Choroid plexus epithelial cell (primary cell): Measurements from ENCODE around the gene DNAH9.

Source experiments
- DNase-seq: peaks from one replicate; pipeline ENCODE4 v3.0.0-alpha.2; 2010; ENCODE audit warnings: low read depth
- H3K4me3 ChIP-seq: 2 replicates; pipeline ENCODE4 v1.5.1; 2011; ENCODE audit warnings: low read depth, mild to moderate bottlenecking, control low read depth, low read length, moderate library complexity
- CTCF ChIP-seq: conservative IDR thresholded peaks from 2 replicates; pipeline ENCODE4 v1.5.1; 2011; ENCODE audit warnings: low read depth, mild to moderate bottlenecking, control low read depth, inconsistent platforms, low read length, moderate library complexity

Gene DNAH9

DNA sequence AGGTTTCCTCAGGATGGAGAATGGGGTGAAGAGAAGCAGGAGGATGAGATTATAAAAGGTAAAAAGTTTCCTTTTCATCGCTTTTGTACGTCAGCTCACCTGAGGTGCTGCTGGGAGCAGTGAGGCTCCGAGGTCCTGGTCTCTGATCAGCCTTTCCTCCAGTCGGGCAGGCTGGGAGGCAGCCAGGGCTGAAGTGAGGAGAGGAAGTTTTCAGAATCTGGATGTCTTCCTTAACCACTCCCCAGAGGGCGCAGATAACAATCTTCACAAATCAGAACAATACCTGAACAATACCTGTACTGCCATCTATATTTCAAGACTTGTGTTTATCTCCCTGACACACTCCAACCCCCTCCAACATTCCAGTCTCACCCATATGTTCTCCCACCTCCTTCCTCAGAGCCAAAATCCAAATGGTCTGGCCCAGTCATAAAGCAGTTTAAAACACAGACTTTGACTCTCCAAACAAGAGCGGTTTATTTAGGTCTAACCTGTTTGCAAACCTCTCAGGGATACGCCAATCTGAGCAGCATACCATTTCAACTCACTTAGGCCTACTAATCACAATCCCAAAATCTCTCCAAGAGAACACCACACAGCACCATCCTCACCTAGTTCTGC, 392.2 kb downstream of the DNAH9 start:
- no peak for TF ChIP-seq CTCF
- H3K4me3 ChIP-seq: no peak overlapping the region
- no peak for DNase-seq

DNA sequence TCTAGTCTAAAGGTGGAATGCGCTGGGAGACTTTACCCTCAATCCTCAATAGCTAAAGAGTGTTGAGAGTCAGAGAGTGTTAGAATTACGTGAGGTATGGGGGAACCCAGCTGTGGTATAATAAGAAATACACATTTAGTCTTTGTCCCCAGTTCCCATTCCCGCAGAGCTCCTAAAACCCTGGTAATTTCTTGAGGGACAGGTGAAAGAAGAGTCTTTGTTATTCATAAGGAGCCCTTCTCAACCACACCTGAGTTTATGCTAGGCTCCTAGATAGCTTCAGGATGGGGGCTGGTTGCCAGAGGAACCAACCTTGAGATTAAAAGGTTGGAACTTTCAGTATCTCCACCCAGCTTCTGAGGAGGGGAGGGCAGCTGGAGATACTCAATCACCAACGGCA, 393.2 kb downstream of the DNAH9 start:
- no peak for TF ChIP-seq CTCF
- DNase-seq: no peak

DNA sequence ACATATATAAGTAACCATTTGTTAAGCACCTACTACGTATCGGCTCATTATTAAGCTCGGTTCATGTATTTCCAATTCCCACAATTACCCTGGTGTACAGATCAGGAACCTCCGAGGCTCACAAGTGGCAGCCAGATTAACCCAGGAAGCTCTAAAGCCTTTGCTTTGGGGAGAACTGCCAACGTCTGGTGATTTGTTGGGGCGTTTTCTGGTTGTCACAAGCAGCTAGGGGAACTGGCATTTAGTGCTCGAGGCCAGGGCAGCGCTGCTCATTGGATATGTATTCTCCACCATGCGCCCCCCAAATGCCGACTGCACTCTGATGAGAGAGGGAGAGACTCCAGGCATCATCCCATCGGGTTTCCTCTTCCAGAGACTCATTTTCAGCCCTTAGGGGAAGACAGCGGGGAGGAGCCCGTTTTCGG, 398.5 kb downstream of the DNAH9 start:
- peak; percentile 9 for TF ChIP-seq CTCF
- peak overlapping the region; percentile 95 for H3K4me3 ChIP-seq
- DNase-seq: peak; percentile 35

More for the DNA sequence above, 393.2 kb downstream of the DNAH9 start:
- H3K4me3 ChIP-seq: no peak overlapping the region

DNA sequence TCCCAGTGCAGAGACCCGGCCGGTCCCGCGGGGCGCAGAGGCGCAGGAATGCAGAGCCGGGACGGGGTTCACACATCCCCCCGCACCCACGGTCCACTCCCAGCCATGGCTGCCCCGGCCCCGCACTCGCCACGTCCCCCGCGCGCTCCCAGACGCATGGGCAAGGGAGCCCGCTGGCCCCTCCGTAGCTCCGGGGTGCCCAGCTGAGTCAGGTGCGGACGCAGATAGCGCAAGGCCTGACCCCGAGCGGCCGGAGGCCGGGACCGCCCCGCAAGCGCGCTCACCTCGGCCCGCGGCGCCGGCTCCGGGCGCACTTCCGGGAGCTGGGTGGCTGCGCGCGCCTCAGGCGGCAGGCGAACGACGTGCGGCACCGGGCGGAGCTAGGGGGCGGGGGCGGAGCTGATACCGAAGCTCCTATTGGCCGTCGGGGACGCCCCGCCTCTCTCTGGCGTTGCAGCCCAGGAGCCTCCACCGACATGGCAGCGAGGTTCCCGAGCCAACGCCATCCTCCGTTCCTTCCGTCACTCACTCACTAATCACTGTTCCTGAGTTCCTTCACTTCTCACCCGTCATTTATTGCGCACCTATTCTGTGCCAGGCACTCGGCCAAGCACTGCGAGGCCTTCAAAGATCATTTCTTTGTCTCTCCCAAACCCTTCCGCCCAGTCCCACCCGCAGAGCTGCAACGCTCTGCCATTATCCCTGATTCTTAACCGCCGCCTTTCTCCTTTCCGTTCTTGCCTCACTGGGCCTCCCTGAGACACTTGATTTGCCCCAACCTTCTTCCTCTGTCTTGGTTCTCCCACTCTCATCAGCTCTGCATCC, 399.1 kb downstream of the DNAH9 start, which contains the start of gene ZNF18:
ZNF18 (minus strand) TSS at position 329 of the 825 bp plus-strand sequence. CDS start 4,646 bp downstream, outside the sequence.
- peak within 1 kb of the TSS; percentile 95 for H3K4me3 ChIP-seq
- peak; percentile 95 for DNase-seq
- no peak for TF ChIP-seq CTCF

DNA sequence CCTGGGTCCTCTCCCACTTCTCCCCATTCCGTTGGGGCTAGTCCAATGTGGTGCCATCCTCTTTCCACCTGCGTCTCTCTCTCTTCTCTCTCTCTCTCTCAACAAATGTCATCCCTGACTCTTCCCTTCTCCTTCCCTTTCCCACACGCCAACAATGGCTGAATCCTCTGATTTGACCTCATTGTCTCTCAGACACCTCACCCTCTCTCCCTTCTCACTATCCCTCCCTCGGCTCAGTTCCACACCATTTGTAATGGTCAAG, 399.6 kb downstream of the DNAH9 start:
- no peak for DNase-seq
- H3K4me3 ChIP-seq: peak overlapping the region; percentile 95
- no peak for TF ChIP-seq CTCF

- no peak overlapping the region for H3K4me3 ChIP-seq
- TF ChIP-seq CTCF: no peak
- DNase-seq: no peak
Measured at GRCh38 chr17:11999696-12000095, 401.4 kb downstream of the DNAH9 start.

DNA sequence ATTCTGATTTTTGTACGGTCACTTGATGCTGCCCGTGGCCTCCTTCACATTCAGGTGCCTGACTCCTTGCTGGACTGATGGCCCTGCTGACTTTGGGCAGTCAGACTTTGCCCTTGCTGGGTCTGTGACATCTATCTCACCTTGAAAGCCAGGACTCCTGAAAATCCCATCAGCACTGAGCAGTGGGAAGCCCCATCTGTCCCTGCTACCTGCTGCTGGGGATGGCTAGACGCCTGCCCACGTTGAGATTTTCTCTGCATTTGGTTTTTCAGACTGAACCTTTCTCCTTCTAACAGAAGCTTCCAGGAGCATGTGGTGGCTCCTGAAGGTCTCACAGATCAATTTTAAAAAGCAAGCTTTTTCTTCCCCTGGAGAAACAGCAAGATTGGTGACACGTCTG, 409.2 kb downstream of the DNAH9 start:
- no peak overlapping the region for H3K4me3 ChIP-seq
- TF ChIP-seq CTCF: no peak
- DNase-seq: no peak
